SH-SY5Y (cell line): ENCODE measurements around the gene WDR13.

Experiments used
- GATA2 ChIP-seq: IDR thresholded peaks from 2 replicates; pipeline ENCODE4 v1.6.1; 2011; ENCODE audit warnings: mild to moderate bottlenecking, low read depth, low read length
- GATA3 ChIP-seq: IDR thresholded peaks from 2 replicates; pipeline ENCODE4 v1.6.1; 2011; ENCODE audit warnings: low read depth, mild to moderate bottlenecking, low read length, moderate library complexity

- TF ChIP-seq GATA3 = no peak
- no peak for TF ChIP-seq GATA2
These were observed 6.8 kb upstream of the WDR13 start for GRCh38 chrX:48590203-48591103.
